Measurements from ENCODE around the gene IFNGR1. TPM values are rescaled to one million over a fixed set of nuclear protein-coding genes. Genes with fewer than 3 reads are reported as not detected.

IFNGR1 gene
- total and polyA plus RNA-seq, 2 of the 13 experiments (the other 11 are each of a cell fraction or from before 2014, with no cell fraction given) = 82.8 to 87.8 TPM

GRCh38 chr6:137247724-137248123 is 28.5 kb upstream of the IFNGR1 start (continued):
- TF ChIP-seq ZNF20 (CRISPR knock-in tag; IDR thresholded peaks at IDR 0.05) (no peak), ISL2 (CRISPR knock-in tag; IDR thresholded peaks at IDR 0.05) (no peak), ETV5 (CRISPR knock-in tag; IDR thresholded peaks at IDR 0.05; ENCODE audit: borderline replicate concordance) (no peak), EP300 (IDR thresholded peaks at IDR 0.05; ENCODE audit: low read depth in 2 of 2, low read length in 2 of 2) (peak in 1 of 2 experiments; percentile 10; a peak in 1 of 4 replicates), EP300 (CRISPR knock-in tag; IDR thresholded peaks at IDR 0.05; ENCODE audit: borderline replicate concordance) (no peak), MTA1 (CRISPR knock-in tag; IDR thresholded peaks at IDR 0.05; ENCODE audit: borderline replicate concordance) (no peak), NR2F6 (IDR thresholded peaks at IDR 0.05) (no peak), NR2F6 (CRISPR knock-in tag; IDR thresholded peaks at IDR 0.05) (no peak), POGZ (CRISPR knock-in tag; IDR thresholded peaks at IDR 0.05) (no peak), YEATS2 (CRISPR knock-in tag; IDR thresholded peaks at IDR 0.05; ENCODE audit: borderline replicate concordance) (0 out of 2 replicates have a peak, but pooled peaks have one; percentile 19), NONO (IDR thresholded peaks at IDR 0.05) (no peak), NONO (CRISPR knock-in tag; conservative IDR thresholded peaks at IDR 0.05) (no peak), MLX (CRISPR knock-in tag; IDR thresholded peaks at IDR 0.05) (no peak), KLF13 (CRISPR knock-in tag; IDR thresholded peaks at IDR 0.05) (no peak), ZNF101 (CRISPR knock-in tag; IDR thresholded peaks at IDR 0.05; ENCODE audit: borderline replicate concordance, low read depth) (no peak), NCOA2 (CRISPR knock-in tag; IDR thresholded peaks at IDR 0.05) (0 out of 2 replicates have a peak, but pooled peaks have one; percentile 9), ZNF598 (CRISPR knock-in tag; IDR thresholded peaks at IDR 0.05; ENCODE audit: borderline replicate concordance) (no peak), FOXA3 (CRISPR knock-in tag; IDR thresholded peaks at IDR 0.05) (no peak), ZNF207 (IDR thresholded peaks at IDR 0.05; ENCODE audit: borderline replicate concordance) (no peak), FOSL2 (CRISPR knock-in tag; IDR thresholded peaks at IDR 0.05) (peak; percentile 90)

All from HepG2 (cell line).